SK-N-SH treated with all-trans-retinoic acid at 6 μM for 48 hours (cell line): ENCODE data around the gene CCDC171.

Experiments used
- ATAC-seq: fragments of 200-7000 bp; cut with Tn5 transposase; 3 replicates; pipeline ENCODE4 v1.9.1; 2020; ENCODE audit warnings: mild to moderate bottlenecking, moderate library complexity
- ARNTL ChIP-seq: fragments of 450-650 bp; formaldehyde crosslinking; IDR thresholded peaks from 2 replicates; pipeline ENCODE4 v1.5.0; 2020; ENCODE audit warnings: low read depth, mild to moderate bottlenecking, moderate library complexity, borderline replicate concordance
- BACH2 ChIP-seq: fragments of 250-450 bp; sonication (Bioruptor Pico); IDR thresholded peaks from 2 replicates; pipeline ENCODE4 v1.9.0; 2021; ENCODE audit warnings: mild to moderate bottlenecking, borderline replicate concordance
- CSDC2 ChIP-seq: fragments of 250-450 bp; sonication (Bioruptor Pico); IDR thresholded peaks from 2 replicates; pipeline ENCODE4 v1.5.0; 2020; ENCODE audit warnings: mild to moderate bottlenecking, moderate library complexity
- ESRRG ChIP-seq: fragments of 250-450 bp; sonication (Bioruptor Pico); IDR thresholded peaks from 2 replicates; pipeline ENCODE4 v1.6.1; 2021; ENCODE audit warnings: mild to moderate bottlenecking
- GLIS3 ChIP-seq: fragments of 250-450 bp; sonication (Bioruptor Pico); IDR thresholded peaks from 2 replicates; pipeline ENCODE4 v1.5.0; 2020; ENCODE audit warnings: mild to moderate bottlenecking, moderate library complexity
- OSR1 ChIP-seq: fragments of 250-450 bp; sonication (Bioruptor Pico); IDR thresholded peaks from 2 replicates; pipeline ENCODE4 v1.8.0; 2022; ENCODE audit warnings: moderate library complexity, mild to moderate bottlenecking, inconsistent platforms
- PPARA ChIP-seq: fragments of 250-450 bp; sonication (Bioruptor Pico); IDR thresholded peaks from 2 replicates; pipeline ENCODE4 v1.5.0; 2020; ENCODE audit warnings: mild to moderate bottlenecking, borderline replicate concordance
- RARB ChIP-seq: fragments of 250-450 bp; sonication (Bioruptor Pico); IDR thresholded peaks from 2 replicates; pipeline ENCODE4 v1.8.0; 2021; ENCODE audit warnings: mild to moderate bottlenecking, moderate library complexity
- SNAI2 ChIP-seq: fragments of 250-450 bp; sonication (Bioruptor Pico); IDR thresholded peaks from 2 replicates; pipeline ENCODE4 v1.5.0; 2020; ENCODE audit warnings: mild to moderate bottlenecking, moderate library complexity
- TCF4 ChIP-seq: fragments of 250-450 bp; sonication (Bioruptor Pico); IDR thresholded peaks from 2 replicates; pipeline ENCODE4 v1.8.0; 2021; ENCODE audit warnings: mild to moderate bottlenecking, moderate library complexity, borderline replicate concordance
- TOX ChIP-seq: fragments of 250-450 bp; sonication (Bioruptor Pico); IDR thresholded peaks from 2 replicates; pipeline ENCODE4 v1.8.0; 2021; ENCODE audit warnings: mild to moderate bottlenecking, moderate library complexity, borderline replicate concordance
- ZFP3 ChIP-seq: fragments of 250-450 bp; sonication (Bioruptor Pico); IDR thresholded peaks from 2 replicates; pipeline ENCODE4 v1.5.0; 2020; ENCODE audit warnings: mild to moderate bottlenecking, moderate library complexity
- ZNF565 ChIP-seq: fragments of 450-650 bp; formaldehyde crosslinking; conservative IDR thresholded peaks from 2 replicates; pipeline ENCODE4 v1.5.0; 2020; ENCODE audit warnings: low read depth, mild to moderate bottlenecking, moderate library complexity
- ZNF8 ChIP-seq: fragments of 450-650 bp; formaldehyde crosslinking; IDR thresholded peaks from 2 replicates; pipeline ENCODE4 v1.5.0; 2020; ENCODE audit warnings: mild to moderate bottlenecking, moderate library complexity
- TF ChIP-seq, protein P1 (sequence below): fragments of 250-450 bp; sonication (Bioruptor Pico); IDR thresholded peaks from 2 replicates; pipeline ENCODE4 v1.5.0; 2020; ENCODE audit warnings: mild to moderate bottlenecking, moderate library complexity
- TF ChIP-seq, protein P2 (sequence below): fragments of 250-450 bp; sonication (Bioruptor Pico); IDR thresholded peaks from 2 replicates; pipeline ENCODE4 v1.5.1; 2021; ENCODE audit warnings: mild to moderate bottlenecking, moderate library complexity
- TF ChIP-seq, protein P3 (sequence below): fragments of 250-450 bp; sonication (Bioruptor Pico); IDR thresholded peaks from 2 replicates; pipeline ENCODE4 v1.8.0; 2021; ENCODE audit warnings: low read depth, mild to moderate bottlenecking, moderate library complexity, borderline replicate concordance
- TF ChIP-seq, protein P4 (sequence below): fragments of 250-450 bp; sonication (Bioruptor Pico); IDR thresholded peaks from 2 replicates; pipeline ENCODE4 v1.5.1; 2020; ENCODE audit warnings: low read depth, mild to moderate bottlenecking, moderate library complexity
- TF ChIP-seq, protein P5 (sequence below): fragments of 250-450 bp; sonication (Bioruptor Pico); IDR thresholded peaks from 2 replicates; pipeline ENCODE4 v1.8.0; 2020; ENCODE audit warnings: mild to moderate bottlenecking, moderate library complexity, borderline replicate concordance

The CCDC171 gene

DNA sequence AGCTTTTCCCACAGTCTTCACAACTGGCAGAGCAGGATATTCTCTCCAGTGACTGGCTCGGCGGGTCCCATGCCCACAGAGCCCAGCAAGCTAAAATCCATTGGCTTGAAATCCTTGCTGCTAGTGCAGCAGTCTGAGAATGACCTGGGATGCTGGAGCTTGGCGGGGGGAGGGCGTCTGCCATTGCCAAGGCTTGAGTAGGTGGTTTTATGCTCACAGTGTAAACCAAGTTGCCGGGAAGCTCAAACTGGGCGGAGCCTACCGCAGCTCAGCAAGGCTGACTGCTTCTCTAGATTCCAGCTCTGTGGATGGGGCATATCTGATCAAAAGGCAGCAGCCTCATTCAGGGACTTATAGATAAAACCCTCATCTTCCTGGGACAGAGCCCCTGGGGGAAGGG lies 194.1 kb downstream of the CCDC171 start (continued):
- TF ChIP-seq, protein P1, sequence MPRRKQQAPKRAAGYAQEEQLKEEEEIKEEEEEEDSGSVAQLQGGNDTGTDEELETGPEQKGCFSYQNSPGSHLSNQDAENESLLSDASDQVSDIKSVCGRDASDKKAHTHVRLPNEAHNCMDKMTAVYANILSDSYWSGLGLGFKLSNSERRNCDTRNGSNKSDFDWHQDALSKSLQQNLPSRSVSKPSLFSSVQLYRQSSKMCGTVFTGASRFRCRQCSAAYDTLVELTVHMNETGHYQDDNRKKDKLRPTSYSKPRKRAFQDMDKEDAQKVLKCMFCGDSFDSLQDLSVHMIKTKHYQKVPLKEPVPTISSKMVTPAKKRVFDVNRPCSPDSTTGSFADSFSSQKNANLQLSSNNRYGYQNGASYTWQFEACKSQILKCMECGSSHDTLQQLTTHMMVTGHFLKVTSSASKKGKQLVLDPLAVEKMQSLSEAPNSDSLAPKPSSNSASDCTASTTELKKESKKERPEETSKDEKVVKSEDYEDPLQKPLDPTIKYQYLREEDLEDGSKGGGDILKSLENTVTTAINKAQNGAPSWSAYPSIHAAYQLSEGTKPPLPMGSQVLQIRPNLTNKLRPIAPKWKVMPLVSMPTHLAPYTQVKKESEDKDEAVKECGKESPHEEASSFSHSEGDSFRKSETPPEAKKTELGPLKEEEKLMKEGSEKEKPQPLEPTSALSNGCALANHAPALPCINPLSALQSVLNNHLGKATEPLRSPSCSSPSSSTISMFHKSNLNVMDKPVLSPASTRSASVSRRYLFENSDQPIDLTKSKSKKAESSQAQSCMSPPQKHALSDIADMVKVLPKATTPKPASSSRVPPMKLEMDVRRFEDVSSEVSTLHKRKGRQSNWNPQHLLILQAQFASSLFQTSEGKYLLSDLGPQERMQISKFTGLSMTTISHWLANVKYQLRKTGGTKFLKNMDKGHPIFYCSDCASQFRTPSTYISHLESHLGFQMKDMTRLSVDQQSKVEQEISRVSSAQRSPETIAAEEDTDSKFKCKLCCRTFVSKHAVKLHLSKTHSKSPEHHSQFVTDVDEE, result no peak
- no peak for TF ChIP-seq RARB (CRISPR knock-in tag)
- TF ChIP-seq, all 23 proteins: peak for 0

DNA sequence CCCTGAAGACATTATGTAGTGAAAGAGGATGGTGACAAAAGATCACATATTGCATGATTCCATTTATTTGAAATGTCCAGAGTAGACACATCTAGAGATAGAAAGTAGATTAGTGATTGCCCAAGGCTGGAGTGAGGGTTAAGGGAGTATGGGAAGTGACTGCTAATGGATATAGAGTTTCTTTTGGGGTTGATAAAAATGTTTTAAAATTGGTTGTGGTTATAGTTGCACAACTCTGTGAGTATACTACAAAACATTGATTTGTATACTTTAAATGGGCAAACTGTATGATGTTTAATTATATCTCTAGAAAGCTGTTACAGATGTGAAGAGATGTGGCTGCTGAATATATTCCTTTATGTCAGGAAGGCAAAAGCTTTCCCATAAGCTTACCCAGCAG lies 202.8 kb downstream of the CCDC171 start:
- no peak for ATAC-seq
- TF ChIP-seq TOX (CRISPR knock-in tag) (no peak), BACH2 (CRISPR knock-in tag) (no peak), RARB (CRISPR knock-in tag) (no peak), CSDC2 (CRISPR knock-in tag) (no peak), SNAI2 (CRISPR knock-in tag) (no peak), GLIS3 (CRISPR knock-in tag) (no peak), ESRRG (no peak), ZNF8 (no peak)
- TF ChIP-seq, protein P2, sequence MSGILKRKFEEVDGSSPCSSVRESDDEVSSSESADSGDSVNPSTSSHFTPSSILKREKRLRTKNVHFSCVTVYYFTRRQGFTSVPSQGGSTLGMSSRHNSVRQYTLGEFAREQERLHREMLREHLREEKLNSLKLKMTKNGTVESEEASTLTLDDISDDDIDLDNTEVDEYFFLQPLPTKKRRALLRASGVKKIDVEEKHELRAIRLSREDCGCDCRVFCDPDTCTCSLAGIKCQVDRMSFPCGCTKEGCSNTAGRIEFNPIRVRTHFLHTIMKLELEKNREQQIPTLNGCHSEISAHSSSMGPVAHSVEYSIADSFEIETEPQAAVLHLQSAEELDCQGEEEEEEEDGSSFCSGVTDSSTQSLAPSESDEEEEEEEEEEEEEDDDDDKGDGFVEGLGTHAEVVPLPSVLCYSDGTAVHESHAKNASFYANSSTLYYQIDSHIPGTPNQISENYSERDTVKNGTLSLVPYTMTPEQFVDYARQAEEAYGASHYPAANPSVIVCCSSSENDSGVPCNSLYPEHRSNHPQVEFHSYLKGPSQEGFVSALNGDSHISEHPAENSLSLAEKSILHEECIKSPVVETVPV (CRISPR knock-in tag), result no peak
- TF ChIP-seq, protein P1, result no peak
- TF ChIP-seq, protein P3, sequence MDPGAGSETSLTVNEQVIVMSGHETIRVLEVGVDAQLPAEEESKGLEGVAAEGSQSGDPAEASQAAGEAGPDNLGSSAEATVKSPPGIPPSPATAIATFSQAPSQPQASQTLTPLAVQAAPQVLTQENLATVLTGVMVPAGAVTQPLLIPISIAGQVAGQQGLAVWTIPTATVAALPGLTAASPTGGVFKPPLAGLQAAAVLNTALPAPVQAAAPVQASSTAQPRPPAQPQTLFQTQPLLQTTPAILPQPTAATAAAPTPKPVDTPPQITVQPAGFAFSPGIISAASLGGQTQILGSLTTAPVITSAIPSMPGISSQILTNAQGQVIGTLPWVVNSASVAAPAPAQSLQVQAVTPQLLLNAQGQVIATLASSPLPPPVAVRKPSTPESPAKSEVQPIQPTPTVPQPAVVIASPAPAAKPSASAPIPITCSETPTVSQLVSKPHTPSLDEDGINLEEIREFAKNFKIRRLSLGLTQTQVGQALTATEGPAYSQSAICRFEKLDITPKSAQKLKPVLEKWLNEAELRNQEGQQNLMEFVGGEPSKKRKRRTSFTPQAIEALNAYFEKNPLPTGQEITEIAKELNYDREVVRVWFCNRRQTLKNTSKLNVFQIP (CRISPR knock-in tag), result no peak

DNA sequence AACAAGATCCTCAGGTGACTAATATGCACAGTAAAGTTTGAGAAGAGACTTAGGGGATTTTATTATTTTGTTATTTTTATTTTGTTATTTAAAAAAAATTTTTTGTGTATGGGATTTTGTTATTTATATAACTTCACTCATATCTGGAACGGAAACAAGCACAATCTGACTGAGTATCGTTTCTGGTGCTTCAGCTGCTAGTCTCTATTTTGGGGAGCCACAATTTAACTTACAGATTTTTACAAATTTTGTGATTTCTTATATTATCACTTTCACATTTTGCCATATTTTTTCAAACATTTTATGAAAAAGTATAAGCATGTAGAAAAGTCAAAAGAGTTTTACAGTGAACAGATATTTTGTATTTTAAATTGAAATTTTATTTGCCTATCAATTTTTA lies 208.7 kb downstream of the CCDC171 start:
- ATAC-seq, result no peak
- TF ChIP-seq ZNF565 (CRISPR knock-in tag), result no peak
- TF ChIP-seq TCF4 (CRISPR knock-in tag), result no peak
- TF ChIP-seq ESRRG, result no peak
- TF ChIP-seq, protein P1, result no peak
- TF ChIP-seq PPARA (CRISPR knock-in tag), result no peak
- TF ChIP-seq SNAI2 (CRISPR knock-in tag), result no peak
- no peak for TF ChIP-seq ARNTL (CRISPR knock-in tag)
- TF ChIP-seq, protein P4, sequence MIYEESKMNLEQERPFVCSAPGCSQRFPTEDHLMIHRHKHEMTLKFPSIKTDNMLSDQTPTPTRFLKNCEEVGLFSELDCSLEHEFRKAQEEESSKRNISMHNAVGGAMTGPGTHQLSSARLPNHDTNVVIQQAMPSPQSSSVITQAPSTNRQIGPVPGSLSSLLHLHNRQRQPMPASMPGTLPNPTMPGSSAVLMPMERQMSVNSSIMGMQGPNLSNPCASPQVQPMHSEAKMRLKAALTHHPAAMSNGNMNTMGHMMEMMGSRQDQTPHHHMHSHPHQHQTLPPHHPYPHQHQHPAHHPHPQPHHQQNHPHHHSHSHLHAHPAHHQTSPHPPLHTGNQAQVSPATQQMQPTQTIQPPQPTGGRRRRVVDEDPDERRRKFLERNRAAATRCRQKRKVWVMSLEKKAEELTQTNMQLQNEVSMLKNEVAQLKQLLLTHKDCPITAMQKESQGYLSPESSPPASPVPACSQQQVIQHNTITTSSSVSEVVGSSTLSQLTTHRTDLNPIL (CRISPR knock-in tag), result no peak
- TF ChIP-seq OSR1, result no peak
- no peak for TF ChIP-seq RARB (CRISPR knock-in tag)
- TF ChIP-seq, protein P2 (CRISPR knock-in tag), result no peak
- TF ChIP-seq, protein P5, sequence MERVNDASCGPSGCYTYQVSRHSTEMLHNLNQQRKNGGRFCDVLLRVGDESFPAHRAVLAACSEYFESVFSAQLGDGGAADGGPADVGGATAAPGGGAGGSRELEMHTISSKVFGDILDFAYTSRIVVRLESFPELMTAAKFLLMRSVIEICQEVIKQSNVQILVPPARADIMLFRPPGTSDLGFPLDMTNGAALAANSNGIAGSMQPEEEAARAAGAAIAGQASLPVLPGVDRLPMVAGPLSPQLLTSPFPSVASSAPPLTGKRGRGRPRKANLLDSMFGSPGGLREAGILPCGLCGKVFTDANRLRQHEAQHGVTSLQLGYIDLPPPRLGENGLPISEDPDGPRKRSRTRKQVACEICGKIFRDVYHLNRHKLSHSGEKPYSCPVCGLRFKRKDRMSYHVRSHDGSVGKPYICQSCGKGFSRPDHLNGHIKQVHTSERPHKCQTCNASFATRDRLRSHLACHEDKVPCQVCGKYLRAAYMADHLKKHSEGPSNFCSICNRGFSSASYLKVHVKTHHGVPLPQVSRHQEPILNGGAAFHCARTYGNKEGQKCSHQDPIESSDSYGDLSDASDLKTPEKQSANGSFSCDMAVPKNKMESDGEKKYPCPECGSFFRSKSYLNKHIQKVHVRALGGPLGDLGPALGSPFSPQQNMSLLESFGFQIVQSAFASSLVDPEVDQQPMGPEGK, result no peak
- no peak for TF ChIP-seq ZFP3 (CRISPR knock-in tag)
